ENCODE data around the gene MKKS. TPM values are rescaled to one million over a fixed set of nuclear protein-coding genes. Genes with fewer than 3 reads are reported as not detected.

The MKKS gene
- polyA plus RNA-seq, 2 of the 4 experiments (the other 2 are of a cell fraction), result 24.3 to 85.2 TPM

- TF ChIP-seq GATA3 (IDR thresholded peaks at IDR 0.05; ENCODE audit: borderline replicate concordance), result peak; percentile 89
- no peak for TF ChIP-seq E2F6 (IDR thresholded peaks at IDR 0.05; ENCODE audit: borderline replicate concordance, low read depth)
- no peak for TF ChIP-seq RNF2 (IDR thresholded peaks at IDR 0.05; ENCODE audit: borderline replicate concordance, low read depth)
- peak; percentile 90 for TF ChIP-seq EHF (CRISPR knock-in tag; IDR thresholded peaks at IDR 0.05)
- no peak for TF ChIP-seq ZFP36 (IDR thresholded peaks at IDR 0.05; ENCODE audit: borderline replicate concordance, partially characterized antibody)
- no peak for TF ChIP-seq CTCF (IDR thresholded peaks at IDR 0.05)
- peak; percentile 24; the same call in 1 of the 2 replicates for TF ChIP-seq MAX (IDR thresholded peaks at IDR 0.05)
- TF ChIP-seq NR3C1 (IDR thresholded peaks at IDR 0.05), result no peak
- no peak for TF ChIP-seq RCOR1 (IDR thresholded peaks at IDR 0.05; ENCODE audit: low read depth, low read length)
- no peak for TF ChIP-seq REST (IDR thresholded peaks at IDR 0.05)
- peak in 1 of 2 experiments; percentile 65; a peak in 1 of 4 replicates for TF ChIP-seq CEBPB (IDR thresholded peaks at IDR 0.05)
- TF ChIP-seq CBX8 (IDR thresholded peaks at IDR 0.05), result no peak
- TF ChIP-seq HOXB13 (CRISPR knock-in tag; IDR thresholded peaks at IDR 0.05; ENCODE audit: low read depth), result peak; percentile 76
- no peak for TF ChIP-seq HDAC2 (IDR thresholded peaks at IDR 0.05)
- no peak for TF ChIP-seq ZC3H11A (IDR thresholded peaks at IDR 0.05)
- TF ChIP-seq HEYL (CRISPR knock-in tag; IDR thresholded peaks at IDR 0.05), result no peak
- TF ChIP-seq ZSCAN20 (CRISPR knock-in tag; IDR thresholded peaks at IDR 0.05), result no peak; the same call in 1 of the 2 replicates
- TF ChIP-seq JUNB (IDR thresholded peaks at IDR 0.05), result peak; percentile 52; the same call in 1 of the 2 replicates
- TF ChIP-seq ELK1 (IDR thresholded peaks at IDR 0.05; ENCODE audit: low read depth, low read length), result no peak
- TF ChIP-seq PBX3 (IDR thresholded peaks at IDR 0.05), result no peak
- no peak for TF ChIP-seq MYC (IDR thresholded peaks at IDR 0.05; ENCODE audit: borderline replicate concordance, low read length)
- no peak for TF ChIP-seq NPAS2 (CRISPR knock-in tag; IDR thresholded peaks at IDR 0.05; ENCODE audit: borderline replicate concordance)
- peak; percentile 61; the same call in 1 of the 2 replicates for TF ChIP-seq ATOH8 (CRISPR knock-in tag; IDR thresholded peaks at IDR 0.05; ENCODE audit: low read depth)
- TF ChIP-seq ESRRA (IDR thresholded peaks at IDR 0.05; ENCODE audit: borderline replicate concordance, low read length), result no peak
- peak; percentile 88 for TF ChIP-seq HOXB5 (CRISPR knock-in tag; IDR thresholded peaks at IDR 0.05)
- TF ChIP-seq RFX5 (IDR thresholded peaks at IDR 0.05), result no peak
- TF ChIP-seq FOSB (CRISPR knock-in tag; IDR thresholded peaks at IDR 0.05), result peak; percentile 86; the same call in 1 of the 2 replicates
- no peak for TF ChIP-seq MAFK (IDR thresholded peaks at IDR 0.05; ENCODE audit: partially characterized antibody)
- TF ChIP-seq CHD4 (IDR thresholded peaks at IDR 0.05; ENCODE audit: borderline replicate concordance), result no peak
- no peak for TF ChIP-seq CHD2 (IDR thresholded peaks at IDR 0.05; ENCODE audit: low read length, partially characterized antibody)
These were observed 80.8 kb downstream of the MKKS start (continued) for GRCh38 chr20:10352934-10353824.
